OCI-LY7 (cell line): ENCODE data around the gene SPC24.

Experiments
- EZH2phosphoT487 ChIP-seq: fragments of 200-600 bp; sonication (generic); IDR thresholded peaks from 2 replicates; pipeline ENCODE4 v1.6.1; 2018; ENCODE audit warnings: low read depth, borderline replicate concordance, mild to moderate bottlenecking, mixed run types, antibody characterized with exemption, low read length, moderate library complexity, mixed read lengths
- TF ChIP-seq, protein P1 (sequence below): fragments of 200-600 bp; sonication (generic); conservative IDR thresholded peaks from 2 replicates; pipeline ENCODE4 v1.5.1; 2014; ENCODE audit warnings: mild to moderate bottlenecking, antibody characterized with exemption, low read length, moderate library complexity, mixed read lengths

DNA sequence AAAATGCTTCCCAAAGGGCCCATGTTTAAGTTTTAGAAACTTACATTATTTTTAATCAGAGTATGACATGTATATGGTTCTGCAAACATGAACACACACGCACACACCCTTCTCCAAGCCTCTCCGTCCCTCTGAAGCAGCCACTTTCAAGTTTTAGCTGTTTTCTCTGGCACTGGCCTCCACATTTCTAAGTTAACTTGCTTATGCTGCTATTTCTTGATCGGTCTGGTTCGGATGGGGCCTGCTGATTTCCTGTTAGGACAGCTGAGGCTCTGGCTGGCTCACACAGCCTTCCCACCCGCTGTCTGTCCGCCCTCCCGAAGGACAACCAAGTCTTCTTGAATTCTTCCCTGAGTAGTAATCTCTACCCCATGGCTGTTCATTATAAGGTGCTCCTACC is 4.4 kb downstream of the SPC24 start:
- TF ChIP-seq, protein P1, sequence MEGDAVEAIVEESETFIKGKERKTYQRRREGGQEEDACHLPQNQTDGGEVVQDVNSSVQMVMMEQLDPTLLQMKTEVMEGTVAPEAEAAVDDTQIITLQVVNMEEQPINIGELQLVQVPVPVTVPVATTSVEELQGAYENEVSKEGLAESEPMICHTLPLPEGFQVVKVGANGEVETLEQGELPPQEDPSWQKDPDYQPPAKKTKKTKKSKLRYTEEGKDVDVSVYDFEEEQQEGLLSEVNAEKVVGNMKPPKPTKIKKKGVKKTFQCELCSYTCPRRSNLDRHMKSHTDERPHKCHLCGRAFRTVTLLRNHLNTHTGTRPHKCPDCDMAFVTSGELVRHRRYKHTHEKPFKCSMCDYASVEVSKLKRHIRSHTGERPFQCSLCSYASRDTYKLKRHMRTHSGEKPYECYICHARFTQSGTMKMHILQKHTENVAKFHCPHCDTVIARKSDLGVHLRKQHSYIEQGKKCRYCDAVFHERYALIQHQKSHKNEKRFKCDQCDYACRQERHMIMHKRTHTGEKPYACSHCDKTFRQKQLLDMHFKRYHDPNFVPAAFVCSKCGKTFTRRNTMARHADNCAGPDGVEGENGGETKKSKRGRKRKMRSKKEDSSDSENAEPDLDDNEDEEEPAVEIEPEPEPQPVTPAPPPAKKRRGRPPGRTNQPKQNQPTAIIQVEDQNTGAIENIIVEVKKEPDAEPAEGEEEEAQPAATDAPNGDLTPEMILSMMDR = no peak
- TF ChIP-seq EZH2phosphoT487 = no peak
